ENCODE measurements around the gene ARGLU1.

ARGLU1 gene, protein sequence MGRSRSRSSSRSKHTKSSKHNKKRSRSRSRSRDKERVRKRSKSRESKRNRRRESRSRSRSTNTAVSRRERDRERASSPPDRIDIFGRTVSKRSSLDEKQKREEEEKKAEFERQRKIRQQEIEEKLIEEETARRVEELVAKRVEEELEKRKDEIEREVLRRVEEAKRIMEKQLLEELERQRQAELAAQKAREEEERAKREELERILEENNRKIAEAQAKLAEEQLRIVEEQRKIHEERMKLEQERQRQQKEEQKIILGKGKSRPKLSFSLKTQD

GRCh38 chr13:106567474-106568298 lies at the start of gene ARGLU1:
Gene ARGLU1, minus strand, starts transcription at chr13:106568137. Its CDS starts 218 bp downstream, at chr13:106567919.
- Histone ChIP-seq H3K9me3 (ENCODE audit: control insufficient read depth, insufficient read depth, low read length) (no peaks in the 10 kb centered on the region), H3K27ac (ENCODE audit: low read length) (no peak within 1 kb of the TSS), H3K27me3 (ENCODE audit: control insufficient read depth, insufficient read depth, low read length) (no peaks in the 10 kb centered on the region), H3K4me3 (ENCODE audit: low read length) (peak within 1 kb of the TSS; percentile 95), H3K36me3 (ENCODE audit: control insufficient read depth, insufficient read depth, low read length) (no peaks in the 10 kb centered on the region), H3K4me1 (ENCODE audit: control insufficient read depth, insufficient read depth, low read length) (no peaks in the 10 kb centered on the region; the same call in 1 of the 2 replicates)
- DNase-seq (ENCODE audit: low read depth, low spot score): peak; percentile 64
- no CpG with 5 or more reads among the region's 108 CpGs for WGBS (ENCODE audit: insufficient coverage, insufficient read length)

GRCh38 chr13:106617561-106617960 lies 49.6 kb upstream of the ARGLU1 start:
- no CpG with 5 or more reads among the region's 3 CpGs for WGBS (ENCODE audit: insufficient coverage, insufficient read length)
- DNase-seq (ENCODE audit: low read depth, low spot score): no peak
- Histone ChIP-seq H3K27me3 (ENCODE audit: control insufficient read depth, insufficient read depth, low read length) (no peaks in the 10 kb centered on the region), H3K36me3 (ENCODE audit: control insufficient read depth, insufficient read depth, low read length) (no peaks in the 10 kb centered on the region), H3K4me3 (ENCODE audit: low read length) (no peak overlapping the region), H3K4me1 (ENCODE audit: control insufficient read depth, insufficient read depth, low read length) (no peaks in the 10 kb centered on the region), H3K27ac (ENCODE audit: low read length) (no peak overlapping the region), H3K9me3 (ENCODE audit: control insufficient read depth, insufficient read depth, low read length) (no peaks in the 10 kb centered on the region)

DNA sequence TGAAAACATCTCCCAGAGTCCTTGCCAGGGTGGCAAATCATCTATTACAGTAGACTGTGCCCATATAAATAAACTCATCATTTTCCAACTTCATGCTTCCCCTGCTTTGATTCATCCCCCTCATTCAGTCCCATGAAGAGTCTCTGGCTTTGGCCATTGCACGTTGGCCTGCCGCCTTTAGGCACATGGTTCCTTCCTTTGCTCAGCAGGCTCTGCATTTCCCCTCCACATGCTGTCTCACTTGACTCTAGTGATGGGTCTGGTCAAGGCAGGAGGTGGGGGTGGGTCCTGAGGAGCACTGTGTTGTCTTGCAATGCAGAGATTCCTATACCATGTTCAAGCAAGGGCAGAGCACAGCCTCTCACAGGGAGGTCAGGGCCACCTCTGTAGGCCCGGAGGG lies 48.8 kb upstream of the ARGLU1 start:
- H3K27me3 ChIP-seq (ENCODE audit: control insufficient read depth, insufficient read depth, low read length): no peaks in the 10 kb centered on the region
- H3K27ac ChIP-seq (ENCODE audit: low read length): no peak overlapping the region
- no peaks in the 10 kb centered on the region for H3K4me1 ChIP-seq (ENCODE audit: control insufficient read depth, insufficient read depth, low read length)
- H3K9me3 ChIP-seq (ENCODE audit: control insufficient read depth, insufficient read depth, low read length): no peaks in the 10 kb centered on the region
- DNase-seq (ENCODE audit: low read depth, low spot score): no peak
- no peak overlapping the region for H3K4me3 ChIP-seq (ENCODE audit: low read length)
- H3K36me3 ChIP-seq (ENCODE audit: control insufficient read depth, insufficient read depth, low read length): no peaks in the 10 kb centered on the region
- WGBS (ENCODE audit: insufficient coverage, insufficient read length): no CpG with 5 or more reads among the region's 3 CpGs

DNA sequence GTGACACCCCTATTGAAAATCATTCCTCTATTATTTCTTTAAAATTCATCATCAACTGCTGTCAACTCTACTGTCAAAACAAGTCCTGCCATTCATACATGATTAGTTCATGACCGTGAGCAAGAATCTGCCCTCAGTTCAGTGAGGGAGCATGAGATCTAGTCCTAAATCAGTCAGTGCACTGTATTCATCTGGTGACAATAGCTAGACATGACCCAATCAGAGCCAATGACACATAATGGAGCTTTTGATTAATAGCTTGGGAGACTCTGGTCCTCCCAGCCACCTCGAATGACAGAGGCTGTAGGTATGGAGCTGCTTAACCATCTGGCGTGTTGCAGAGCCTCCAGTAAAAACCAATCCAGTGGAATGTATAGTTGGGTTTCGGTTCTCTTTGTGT lies 46.9 kb upstream of the ARGLU1 start:
- no peak overlapping the region for H3K4me3 ChIP-seq (ENCODE audit: low read length)
- H3K36me3 ChIP-seq (ENCODE audit: control insufficient read depth, insufficient read depth, low read length): no peaks in the 10 kb centered on the region
- H3K27me3 ChIP-seq (ENCODE audit: control insufficient read depth, insufficient read depth, low read length): no peaks in the 10 kb centered on the region
- H3K9me3 ChIP-seq (ENCODE audit: control insufficient read depth, insufficient read depth, low read length): no peaks in the 10 kb centered on the region
- H3K4me1 ChIP-seq (ENCODE audit: control insufficient read depth, insufficient read depth, low read length): no peaks in the 10 kb centered on the region
- H3K27ac ChIP-seq (ENCODE audit: low read length): no peak overlapping the region
- WGBS (ENCODE audit: insufficient coverage, insufficient read length): no CpG with 5 or more reads among the region's 4 CpGs
- DNase-seq (ENCODE audit: low read depth, low spot score): no peak

DNA sequence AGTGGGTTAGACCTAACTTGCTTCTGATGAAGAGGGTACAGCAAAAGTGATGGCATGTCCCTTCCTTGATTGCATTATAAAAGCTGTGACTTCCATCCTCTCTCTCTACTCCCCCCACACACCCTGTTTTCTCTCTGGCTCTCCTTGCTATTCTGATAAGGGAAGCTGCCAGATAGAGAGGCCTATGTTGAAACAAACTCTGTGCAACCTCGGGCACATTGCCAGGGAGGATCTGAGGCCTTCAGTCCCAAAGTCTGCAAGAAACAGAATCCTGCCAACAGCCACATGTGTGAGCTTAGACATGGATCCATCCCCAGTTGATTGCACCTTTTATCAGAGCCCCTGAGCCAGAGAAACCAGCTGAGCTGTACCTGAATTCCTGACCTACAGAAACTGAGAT lies 44.8 kb upstream of the ARGLU1 start:
- H3K9me3 ChIP-seq (ENCODE audit: control insufficient read depth, insufficient read depth, low read length): no peaks in the 10 kb centered on the region
- no peak overlapping the region for H3K27ac ChIP-seq (ENCODE audit: low read length)
- H3K4me3 ChIP-seq (ENCODE audit: low read length): no peak overlapping the region
- no peaks in the 10 kb centered on the region for H3K27me3 ChIP-seq (ENCODE audit: control insufficient read depth, insufficient read depth, low read length)
- WGBS (ENCODE audit: insufficient coverage, insufficient read length): no CpG with 5 or more reads among the region's 1 CpG
- H3K36me3 ChIP-seq (ENCODE audit: control insufficient read depth, insufficient read depth, low read length): no peaks in the 10 kb centered on the region
- H3K4me1 ChIP-seq (ENCODE audit: control insufficient read depth, insufficient read depth, low read length): no peaks in the 10 kb centered on the region
- no peak for DNase-seq (ENCODE audit: low read depth, low spot score)

DNA sequence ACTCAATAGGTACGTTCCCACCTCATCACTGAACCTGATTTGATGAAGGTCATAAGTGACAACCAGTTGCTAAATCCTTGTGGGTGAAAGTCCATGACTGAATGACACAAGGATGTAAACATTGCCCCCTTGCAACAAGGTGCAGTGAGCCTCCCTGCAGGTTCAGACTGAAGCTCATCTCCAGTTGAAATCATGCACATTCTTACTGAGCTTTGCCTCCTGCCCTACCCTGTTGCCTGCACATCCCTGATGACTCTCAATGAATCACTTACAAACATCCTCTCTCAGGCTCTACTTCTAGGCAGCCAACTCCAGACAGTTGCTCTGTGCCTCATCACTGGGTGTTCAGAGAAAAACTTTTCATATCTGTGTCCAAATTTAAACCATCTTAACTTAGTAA lies 42.5 kb upstream of the ARGLU1 start:
- H3K9me3 ChIP-seq (ENCODE audit: control insufficient read depth, insufficient read depth, low read length): no peaks in the 10 kb centered on the region
- no peak overlapping the region for H3K27ac ChIP-seq (ENCODE audit: low read length)
- no CpG with 5 or more reads among the region's 1 CpG for WGBS (ENCODE audit: insufficient coverage, insufficient read length)
- no peaks in the 10 kb centered on the region for H3K36me3 ChIP-seq (ENCODE audit: control insufficient read depth, insufficient read depth, low read length)
- H3K4me1 ChIP-seq (ENCODE audit: control insufficient read depth, insufficient read depth, low read length): no peaks in the 10 kb centered on the region
- no peaks in the 10 kb centered on the region for H3K27me3 ChIP-seq (ENCODE audit: control insufficient read depth, insufficient read depth, low read length)
- no peak overlapping the region for H3K4me3 ChIP-seq (ENCODE audit: low read length)
- DNase-seq (ENCODE audit: low read depth, low spot score): no peak

DNA sequence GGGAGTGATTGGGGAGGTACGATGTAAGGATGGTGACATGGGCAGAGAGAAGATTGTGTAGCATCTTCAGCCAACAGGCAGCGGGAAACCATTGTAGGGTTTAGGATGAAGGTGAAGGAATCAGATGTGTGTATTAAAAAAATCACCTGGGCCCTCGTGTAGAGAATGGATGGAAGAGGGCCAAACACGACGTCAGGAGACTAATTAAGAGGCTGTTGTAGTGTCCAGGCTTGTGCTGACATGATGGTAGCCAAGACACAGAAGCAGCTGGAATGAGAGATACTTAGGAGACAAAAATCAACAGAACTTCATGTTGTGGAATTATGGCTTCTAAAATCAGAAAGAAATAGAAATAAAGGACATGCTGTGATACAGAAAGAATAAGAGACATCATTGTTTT lies 41.2 kb upstream of the ARGLU1 start:
- Histone ChIP-seq H3K9me3 (ENCODE audit: control insufficient read depth, insufficient read depth, low read length) (no peaks in the 10 kb centered on the region), H3K27ac (ENCODE audit: low read length) (no peak overlapping the region), H3K27me3 (ENCODE audit: control insufficient read depth, insufficient read depth, low read length) (no peaks in the 10 kb centered on the region), H3K36me3 (ENCODE audit: control insufficient read depth, insufficient read depth, low read length) (no peaks in the 10 kb centered on the region), H3K4me1 (ENCODE audit: control insufficient read depth, insufficient read depth, low read length) (no peaks in the 10 kb centered on the region), H3K4me3 (ENCODE audit: low read length) (no peak overlapping the region)
- DNase-seq (ENCODE audit: low read depth, low spot score): no peak
- no CpG with 5 or more reads among the region's 5 CpGs for WGBS (ENCODE audit: insufficient coverage, insufficient read length)

GRCh38 chr13:106603546-106603945 lies 35.6 kb upstream of the ARGLU1 start:
- WGBS (ENCODE audit: insufficient coverage, insufficient read length): no CpG with 5 or more reads among the region's 7 CpGs

DNA sequence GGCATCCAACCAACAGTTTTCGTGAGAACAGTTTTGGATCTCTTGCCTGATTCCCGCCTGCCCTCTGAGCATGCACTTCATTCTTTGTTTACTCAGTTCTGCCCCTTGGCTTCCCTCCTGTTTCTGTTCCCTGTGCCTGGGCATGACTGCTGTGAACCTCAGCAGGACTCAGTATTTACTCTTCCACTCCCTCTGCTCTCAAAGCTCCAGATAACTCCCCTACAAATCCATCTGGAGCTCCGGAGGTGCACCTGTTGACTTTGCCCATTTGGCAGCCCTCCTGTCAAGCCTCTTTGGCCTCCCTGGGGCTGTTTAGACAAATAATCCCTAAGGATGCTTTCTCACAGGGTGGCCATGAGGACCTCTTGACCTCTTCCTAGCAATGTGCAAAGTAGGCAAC lies 34.2 kb upstream of the ARGLU1 start:
- Histone ChIP-seq H3K27ac (ENCODE audit: low read length) (no peak overlapping the region), H3K27me3 (ENCODE audit: control insufficient read depth, insufficient read depth, low read length) (no peaks in the 10 kb centered on the region), H3K4me1 (ENCODE audit: control insufficient read depth, insufficient read depth, low read length) (no peaks in the 10 kb centered on the region), H3K36me3 (ENCODE audit: control insufficient read depth, insufficient read depth, low read length) (no peaks in the 10 kb centered on the region), H3K9me3 (ENCODE audit: control insufficient read depth, insufficient read depth, low read length) (no peaks in the 10 kb centered on the region), H3K4me3 (ENCODE audit: low read length) (no peak overlapping the region)
- WGBS (ENCODE audit: insufficient coverage, insufficient read length): no CpG with 5 or more reads among the region's 3 CpGs
- DNase-seq (ENCODE audit: low read depth, low spot score): no peak

More at GRCh38 chr13:106603546-106603945, 35.6 kb upstream of the ARGLU1 start:
- Histone ChIP-seq H3K27ac (ENCODE audit: low read length) (no peak overlapping the region), H3K9me3 (ENCODE audit: control insufficient read depth, insufficient read depth, low read length) (no peaks in the 10 kb centered on the region), H3K4me3 (ENCODE audit: low read length) (no peak overlapping the region), H3K4me1 (ENCODE audit: control insufficient read depth, insufficient read depth, low read length) (no peaks in the 10 kb centered on the region), H3K27me3 (ENCODE audit: control insufficient read depth, insufficient read depth, low read length) (no peaks in the 10 kb centered on the region), H3K36me3 (ENCODE audit: control insufficient read depth, insufficient read depth, low read length) (no peaks in the 10 kb centered on the region)
- no peak for DNase-seq (ENCODE audit: low read depth, low spot score)

- no peak for DNase-seq (ENCODE audit: low read depth, low spot score)
- Histone ChIP-seq H3K4me3 (ENCODE audit: low read length) (no peak overlapping the region), H3K27ac (ENCODE audit: low read length) (no peak overlapping the region), H3K4me1 (ENCODE audit: control insufficient read depth, insufficient read depth, low read length) (no peaks in the 10 kb centered on the region), H3K9me3 (ENCODE audit: control insufficient read depth, insufficient read depth, low read length) (no peaks in the 10 kb centered on the region), H3K27me3 (ENCODE audit: control insufficient read depth, insufficient read depth, low read length) (no peaks in the 10 kb centered on the region), H3K36me3 (ENCODE audit: control insufficient read depth, insufficient read depth, low read length) (no peaks in the 10 kb centered on the region)
- no CpG with 5 or more reads among the region's 6 CpGs for WGBS (ENCODE audit: insufficient coverage, insufficient read length)
Measured at GRCh38 chr13:106601489-106601888, 33.6 kb upstream of the ARGLU1 start.

Measured in iPS DF 6.9 (cell line).